Superior temporal gyrus (tissue), 1 donor: ENCODE data around the gene NPHP1.
"Not testable (repeated sequence)": the region's sequence is repeated elsewhere in the genome, so short reads cannot be mapped to it uniquely, and the experiment has no call there.

Experiments
- DNase-seq: peaks from one replicate; pipeline ENCODE4 v3.0.0-alpha.2; 2016; ENCODE audit errors: extremely low spot score

NPHP1 gene

GRCh38 chr2:110204408-110205385, at the start of gene NPHP1:
Gene NPHP1 (minus strand): TSS chr2:110205013. CDS start chr2:110204968, 45 bp downstream.
- peak; percentile 89 for DNase-seq

DNA sequence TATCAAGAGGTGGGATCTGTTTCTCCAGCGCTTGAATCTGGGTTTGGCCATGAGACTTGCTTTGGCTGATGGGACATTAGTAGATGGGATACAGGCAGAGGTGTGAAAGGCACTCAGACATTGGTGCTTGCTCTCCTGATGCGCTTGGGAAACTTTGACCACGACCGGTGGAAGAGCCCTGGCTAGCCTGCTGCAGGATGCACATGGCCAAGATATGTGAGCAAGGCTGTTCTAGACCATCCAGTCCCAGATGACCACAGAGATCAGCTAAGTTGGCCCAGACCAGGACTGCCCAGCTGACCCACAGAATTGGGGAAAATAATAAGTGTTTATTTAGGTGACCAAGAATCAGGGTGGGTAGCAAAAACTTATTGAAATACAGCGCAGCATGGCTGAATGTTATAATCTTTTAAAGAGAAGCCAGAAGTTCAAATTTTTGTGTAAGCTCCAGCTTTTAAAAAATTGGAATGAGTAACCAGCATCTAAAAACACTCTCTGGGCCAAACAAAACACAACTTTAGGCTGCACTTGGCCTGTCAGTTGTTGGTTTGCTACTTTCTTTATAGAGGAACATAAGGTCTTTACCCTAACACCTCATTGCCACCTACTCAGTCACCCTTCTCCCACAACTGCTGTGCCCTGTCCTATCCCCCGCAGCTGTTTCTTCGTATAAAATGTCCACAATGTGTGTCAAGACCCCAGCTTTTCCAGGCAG, 43.4 kb upstream of the NPHP1 start:
- not testable (repeated sequence) for DNase-seq

- DNase-seq = not testable (repeated sequence)
Measured at GRCh38 chr2:110245488-110246435, 40.9 kb upstream of the NPHP1 start.

DNA sequence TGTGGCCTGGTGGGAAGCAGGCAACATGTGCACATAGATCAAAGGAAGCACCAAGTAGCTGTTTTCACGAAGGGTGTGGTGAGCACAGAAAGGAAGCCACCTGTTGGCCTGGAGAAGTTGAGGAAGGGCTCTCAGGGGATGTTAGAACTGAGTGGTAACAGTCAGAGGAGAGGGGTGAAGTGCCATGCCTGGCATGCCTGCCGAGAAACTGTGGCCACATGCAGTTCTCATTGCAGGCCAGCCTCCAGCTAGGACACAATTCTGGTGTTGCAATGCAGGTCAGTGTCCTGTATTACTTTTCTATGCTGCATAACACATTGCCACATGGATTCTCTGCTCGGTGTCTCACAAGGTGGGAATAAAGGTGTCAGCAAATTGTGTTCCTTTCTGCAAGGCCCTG, 38.5 kb upstream of the NPHP1 start:
- DNase-seq = not testable (repeated sequence)

GRCh38 chr2:110234514-110234913, 29.7 kb upstream of the NPHP1 start:
- not testable (repeated sequence) for DNase-seq

DNA sequence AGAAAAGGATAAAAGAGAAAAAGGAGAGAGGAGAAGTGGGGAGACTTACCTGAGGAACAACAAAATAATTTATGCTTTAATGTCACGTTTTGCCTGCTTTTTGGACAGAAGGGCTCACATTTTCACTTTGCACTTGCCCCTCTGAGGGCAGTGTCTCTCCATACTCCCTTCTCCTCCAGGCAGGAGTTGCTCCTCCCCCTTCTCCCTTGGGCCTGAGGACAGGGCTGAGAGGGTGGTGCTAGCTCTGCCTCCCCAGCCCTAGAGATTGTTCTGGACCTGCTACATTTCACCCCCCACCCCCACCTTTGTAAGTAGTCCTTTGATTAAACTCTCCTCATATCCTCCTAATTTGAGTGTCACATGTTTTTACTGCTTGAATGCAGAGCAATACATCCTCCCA, 25.1 kb upstream of the NPHP1 start:
- not testable (repeated sequence) for DNase-seq

DNA sequence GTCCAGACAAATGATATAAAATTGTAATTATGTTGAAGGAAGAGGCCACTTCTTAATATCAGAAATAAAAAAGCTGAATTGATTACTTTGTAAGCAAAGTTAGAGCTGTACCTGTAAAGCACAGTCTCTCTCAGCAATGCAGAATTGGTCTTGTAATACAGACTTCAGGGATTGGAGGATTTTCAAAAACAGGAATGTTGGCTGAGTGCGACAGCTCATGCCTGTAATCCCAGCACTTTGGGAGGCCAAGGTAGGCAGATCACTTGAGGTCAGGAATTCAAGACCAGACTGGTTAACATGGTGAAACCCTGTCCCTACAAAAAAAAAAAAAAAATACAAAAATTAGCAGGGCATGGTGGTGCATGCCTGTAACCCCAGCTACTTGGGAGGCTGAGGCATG, 17.8 kb upstream of the NPHP1 start:
- DNase-seq = not testable (repeated sequence)

DNA sequence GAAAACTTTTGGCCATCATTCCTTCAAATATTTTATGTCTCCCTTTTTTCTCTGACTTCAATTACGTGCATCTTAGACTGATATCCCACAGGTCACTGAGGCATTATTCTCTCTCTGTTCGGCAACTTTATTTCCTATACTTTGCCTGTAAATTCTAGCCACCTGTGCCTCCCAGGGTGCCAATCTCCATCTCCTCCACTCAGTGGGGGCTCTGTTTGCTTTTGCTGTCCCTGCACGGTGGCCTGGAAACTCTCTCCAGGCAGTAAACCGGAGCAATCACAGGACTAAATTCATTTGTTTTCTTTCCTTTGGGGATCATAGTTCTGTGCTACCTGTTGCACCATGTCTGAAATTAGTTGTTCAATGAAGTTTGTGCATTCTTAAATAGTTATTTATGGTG, 17.1 kb upstream of the NPHP1 start:
- DNase-seq = no peak

DNA sequence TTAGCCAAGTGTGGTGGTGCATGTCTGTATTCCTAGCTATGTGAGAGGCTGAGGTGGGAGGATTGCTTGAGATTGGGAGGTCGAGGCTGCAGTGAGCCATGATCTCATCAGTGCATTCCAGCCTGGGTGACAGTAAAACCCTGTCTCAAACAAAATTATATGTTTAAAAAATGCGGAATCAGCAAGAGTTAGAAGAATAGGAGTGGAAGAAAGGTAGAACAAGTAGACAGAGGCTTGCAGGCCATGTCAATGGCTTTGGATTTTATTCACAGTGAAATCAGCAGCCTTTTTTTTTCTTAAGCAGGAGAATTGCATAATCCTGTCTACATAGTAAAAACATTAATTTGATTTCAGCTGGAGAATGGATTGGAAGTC, 15.4 kb upstream of the NPHP1 start:
- DNase-seq = no peak

DNA sequence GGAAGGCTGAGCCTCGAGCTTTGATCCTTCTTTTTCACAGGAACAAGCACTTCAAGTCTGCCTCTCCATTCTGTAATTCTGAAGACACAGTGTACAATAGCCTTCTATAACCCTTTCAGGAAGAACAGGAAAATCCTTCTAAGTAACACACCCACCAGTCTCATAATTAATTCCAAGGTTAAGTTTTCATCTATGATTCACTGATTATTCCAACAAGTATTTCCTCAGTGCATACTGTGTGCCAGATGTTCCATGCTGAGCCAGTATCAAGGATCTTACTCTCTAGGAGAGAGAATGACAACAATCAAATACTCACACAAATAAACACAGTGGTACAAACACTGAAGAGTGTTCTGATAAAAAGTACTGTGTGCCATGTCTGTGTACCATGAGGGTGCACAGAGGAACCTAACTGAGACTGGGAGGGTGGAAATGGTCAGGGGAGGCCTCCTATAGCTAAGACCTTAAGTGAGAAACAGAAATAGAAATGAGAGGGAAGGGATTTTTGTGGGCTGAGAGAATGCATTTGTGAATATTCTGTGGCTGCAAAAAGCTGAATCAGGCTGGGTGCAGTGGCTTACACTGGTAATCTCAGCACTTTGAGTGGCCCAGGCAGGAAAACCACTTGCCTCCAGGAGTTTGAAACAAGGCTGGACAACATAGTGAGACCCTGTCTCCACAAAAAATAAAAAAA, 14.8 kb upstream of the NPHP1 start:
- DNase-seq = no peak

DNA sequence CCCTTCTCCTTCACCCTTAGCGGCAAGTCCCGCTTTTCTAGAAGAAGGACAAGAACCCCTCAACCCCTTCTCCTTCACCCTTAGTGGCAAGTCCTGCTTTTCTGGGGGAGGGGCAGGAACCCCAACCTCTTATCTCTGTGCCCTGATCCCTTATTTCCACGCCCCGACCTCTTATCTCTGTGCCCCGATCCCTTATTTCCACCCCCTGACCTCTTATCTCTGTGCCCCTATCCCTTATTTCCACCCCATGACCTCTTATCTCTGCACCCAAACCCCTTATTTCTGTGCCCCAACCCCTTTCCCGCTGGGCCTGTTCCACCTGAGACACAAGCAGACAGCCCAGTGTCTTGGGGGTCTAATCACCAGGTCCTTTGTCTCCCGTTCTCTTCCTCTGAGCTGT, 14.1 kb upstream of the NPHP1 start:
- DNase-seq = not testable (repeated sequence)

GRCh38 chr2:110216803-110217202, 12.0 kb upstream of the NPHP1 start:
- DNase-seq = no peak

GRCh38 chr2:110216199-110216598, 11.4 kb upstream of the NPHP1 start:
- no peak for DNase-seq

- DNase-seq = no peak
Measured at GRCh38 chr2:110215566-110216158, 10.8 kb upstream of the NPHP1 start.

DNA sequence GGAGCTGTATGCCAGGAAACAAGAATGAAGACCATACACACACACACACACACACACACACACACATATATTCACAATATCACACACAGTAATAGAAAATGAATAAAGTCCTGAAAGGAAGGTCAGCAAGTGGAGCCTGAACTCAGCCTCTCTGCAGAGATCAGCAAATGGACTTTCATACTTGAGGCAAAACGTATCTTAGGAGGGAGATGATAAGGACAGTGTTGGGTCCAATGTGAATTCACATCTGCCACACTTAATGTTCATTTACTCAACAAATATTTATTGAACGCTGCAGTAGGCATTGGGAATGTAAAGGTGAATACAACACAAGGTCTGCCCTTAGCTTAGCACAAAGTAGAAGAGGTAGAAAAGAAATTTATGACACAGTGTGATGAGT, 10.3 kb upstream of the NPHP1 start:
- no peak for DNase-seq

DNA sequence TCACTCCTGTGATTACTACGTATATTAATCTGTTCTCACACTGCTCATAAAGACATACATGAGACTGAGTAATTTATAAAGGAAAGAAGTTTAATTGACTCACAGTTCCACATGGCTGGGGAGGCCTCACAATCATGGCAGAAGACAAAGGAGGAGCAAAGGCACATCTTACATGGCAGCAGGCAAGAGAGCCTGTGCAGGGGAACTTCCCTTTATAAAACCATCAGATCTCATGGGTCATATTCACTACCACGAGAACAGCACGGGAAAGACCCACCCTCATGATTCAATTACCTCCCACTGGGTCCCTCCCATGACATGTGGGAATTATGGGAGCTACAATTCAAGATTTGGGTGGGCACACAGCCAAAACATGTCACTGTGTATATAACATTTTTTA, 8.7 kb upstream of the NPHP1 start:
- DNase-seq = not testable (repeated sequence)

- peak; percentile 84 for DNase-seq
Measured at GRCh38 chr2:110211938-110212858, 7.4 kb upstream of the NPHP1 start, which contains the start of gene MTLN. Gene MTLN (minus strand): TSS chr2:110212547. CDS start chr2:110212525, 22 bp downstream.

DNA sequence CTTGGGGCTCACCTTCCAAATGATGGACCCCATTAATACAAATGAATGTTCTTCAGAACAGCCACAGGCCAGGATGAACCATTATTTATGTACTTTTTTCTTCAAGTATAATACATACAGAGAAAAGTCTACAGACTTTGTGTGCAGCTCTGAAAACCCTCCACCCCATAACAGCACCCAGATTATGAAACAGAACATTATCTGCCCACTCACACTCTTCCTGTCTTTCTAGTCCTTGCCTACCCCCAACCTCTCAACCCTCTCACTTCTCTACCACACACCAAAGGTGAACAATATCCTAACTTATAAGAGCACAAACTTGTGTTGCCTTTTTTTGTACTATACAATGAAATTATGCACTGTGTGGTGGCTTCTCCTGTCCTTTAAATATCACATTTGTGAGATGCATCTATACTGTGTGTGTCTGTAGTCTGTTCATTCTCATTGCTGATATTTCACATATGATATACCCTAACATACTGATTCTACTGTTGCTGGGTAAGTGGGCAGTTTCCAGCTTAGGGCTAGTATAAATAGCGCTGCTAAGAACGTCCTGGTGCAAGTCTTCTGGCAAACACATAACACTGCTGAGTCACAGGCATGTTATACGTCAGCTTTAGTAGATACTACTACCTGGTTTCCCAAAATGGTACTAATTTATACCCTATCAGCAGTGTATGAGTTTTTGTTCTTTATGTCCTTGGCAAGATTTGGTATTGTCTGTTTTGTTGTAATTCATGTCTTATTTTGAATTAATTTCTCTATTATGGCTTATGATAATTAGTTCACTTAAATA, 1.0 kb upstream of the NPHP1 start:
- peak; percentile 23 for DNase-seq

DNA sequence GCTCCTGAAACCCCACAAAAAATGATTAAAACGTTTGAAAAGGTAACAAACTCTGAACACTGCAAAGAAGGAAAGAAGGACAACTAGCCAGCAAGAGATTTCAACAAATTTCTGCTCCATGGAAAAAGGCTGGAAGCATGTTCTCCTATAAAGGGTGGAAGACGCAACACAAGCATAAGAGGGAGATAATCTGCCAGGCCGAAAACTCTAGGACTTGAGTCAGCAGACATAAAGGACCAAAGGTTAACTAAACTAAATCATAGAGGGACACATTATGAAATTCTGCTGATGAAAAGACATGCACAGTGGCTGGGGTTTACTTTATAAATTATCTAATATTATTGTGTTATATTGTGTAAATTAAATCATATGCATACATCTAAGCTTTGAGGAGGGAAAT, 6.8 kb downstream of the NPHP1 start:
- no peak for DNase-seq
